GM12875 (cell line): ENCODE measurements around the gene TLE3.

Experiments used
- H3K4me3 ChIP-seq: one replicate; pipeline ENCODE4 v1.5.1; 2011; ENCODE audit warnings: low read depth, low read length, control low read depth
- TF ChIP-seq, protein P1 (sequence below): IDR thresholded peaks from 2 replicates; pipeline ENCODE4 v1.5.1; 2011; ENCODE audit warnings: low read depth, mild to moderate bottlenecking, control low read depth, inconsistent platforms, low read length, moderate library complexity, borderline replicate concordance; ENCODE audit not compliant: insufficient read depth

Gene TLE3

DNA sequence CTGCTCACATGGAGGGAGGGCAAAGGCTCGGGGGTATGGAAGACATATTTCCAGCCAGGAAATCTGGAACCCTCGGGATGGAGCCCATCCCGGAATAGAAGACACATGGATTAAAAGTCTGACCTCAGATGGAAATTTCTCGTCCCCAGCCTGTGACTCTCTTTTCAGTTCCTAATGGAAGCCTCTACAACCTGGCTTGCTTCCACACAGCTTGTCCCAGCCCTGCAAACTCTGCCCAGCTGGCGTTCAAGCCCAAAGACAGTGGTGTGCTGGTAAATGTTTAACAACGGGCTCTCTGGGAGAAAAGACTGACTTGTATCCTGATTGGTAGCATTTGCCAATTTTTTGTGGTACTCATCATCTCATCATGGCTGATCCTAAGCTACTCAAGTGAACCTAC, 35.6 kb upstream of the TLE3 start:
- TF ChIP-seq, protein P1, sequence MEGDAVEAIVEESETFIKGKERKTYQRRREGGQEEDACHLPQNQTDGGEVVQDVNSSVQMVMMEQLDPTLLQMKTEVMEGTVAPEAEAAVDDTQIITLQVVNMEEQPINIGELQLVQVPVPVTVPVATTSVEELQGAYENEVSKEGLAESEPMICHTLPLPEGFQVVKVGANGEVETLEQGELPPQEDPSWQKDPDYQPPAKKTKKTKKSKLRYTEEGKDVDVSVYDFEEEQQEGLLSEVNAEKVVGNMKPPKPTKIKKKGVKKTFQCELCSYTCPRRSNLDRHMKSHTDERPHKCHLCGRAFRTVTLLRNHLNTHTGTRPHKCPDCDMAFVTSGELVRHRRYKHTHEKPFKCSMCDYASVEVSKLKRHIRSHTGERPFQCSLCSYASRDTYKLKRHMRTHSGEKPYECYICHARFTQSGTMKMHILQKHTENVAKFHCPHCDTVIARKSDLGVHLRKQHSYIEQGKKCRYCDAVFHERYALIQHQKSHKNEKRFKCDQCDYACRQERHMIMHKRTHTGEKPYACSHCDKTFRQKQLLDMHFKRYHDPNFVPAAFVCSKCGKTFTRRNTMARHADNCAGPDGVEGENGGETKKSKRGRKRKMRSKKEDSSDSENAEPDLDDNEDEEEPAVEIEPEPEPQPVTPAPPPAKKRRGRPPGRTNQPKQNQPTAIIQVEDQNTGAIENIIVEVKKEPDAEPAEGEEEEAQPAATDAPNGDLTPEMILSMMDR: no peak

DNA sequence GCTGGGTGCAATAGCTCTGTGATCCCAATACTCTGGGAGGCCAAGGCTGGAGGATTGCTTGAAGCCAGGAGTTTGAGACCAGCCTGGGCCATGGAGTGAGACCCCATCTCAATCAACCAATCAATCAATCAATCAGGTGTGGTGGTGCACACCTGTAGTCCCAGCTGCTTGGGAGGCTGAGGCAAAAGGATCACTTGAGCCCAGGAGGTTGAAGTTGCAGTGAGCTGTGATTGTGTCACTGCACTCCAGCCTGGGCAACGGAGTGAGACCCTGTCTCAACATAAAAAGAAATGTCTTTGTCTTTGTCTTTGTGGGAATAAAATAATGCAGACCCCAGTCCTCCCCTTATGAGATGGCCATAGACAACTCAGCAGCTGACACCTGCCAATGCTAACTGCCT, 34.9 kb upstream of the TLE3 start:
- TF ChIP-seq, protein P1: no peak
- H3K4me3 ChIP-seq: no peak overlapping the region

More for the DNA sequence above, 35.6 kb upstream of the TLE3 start:
- no peak overlapping the region for H3K4me3 ChIP-seq

DNA sequence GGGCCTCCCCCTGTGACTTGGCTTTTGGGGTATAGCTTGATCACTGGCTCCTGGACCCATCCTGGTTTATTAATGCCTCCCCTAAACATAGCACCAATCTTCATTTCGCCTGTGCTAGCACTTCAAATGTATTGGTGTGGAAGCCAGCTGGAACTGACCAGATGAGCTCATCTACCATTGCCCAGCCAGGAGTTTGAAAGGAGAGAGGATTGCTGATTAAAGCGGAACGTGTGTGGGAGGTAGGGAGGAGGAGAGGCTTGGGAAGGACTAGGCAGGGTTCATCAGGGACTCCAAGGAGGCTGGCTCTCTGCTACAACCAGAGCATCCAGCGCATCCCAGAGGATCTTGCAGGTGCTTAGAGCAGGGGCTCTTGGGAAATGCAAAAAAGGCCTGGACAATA, 34.4 kb upstream of the TLE3 start:
- TF ChIP-seq, protein P1: no peak
- no peak overlapping the region for H3K4me3 ChIP-seq

DNA sequence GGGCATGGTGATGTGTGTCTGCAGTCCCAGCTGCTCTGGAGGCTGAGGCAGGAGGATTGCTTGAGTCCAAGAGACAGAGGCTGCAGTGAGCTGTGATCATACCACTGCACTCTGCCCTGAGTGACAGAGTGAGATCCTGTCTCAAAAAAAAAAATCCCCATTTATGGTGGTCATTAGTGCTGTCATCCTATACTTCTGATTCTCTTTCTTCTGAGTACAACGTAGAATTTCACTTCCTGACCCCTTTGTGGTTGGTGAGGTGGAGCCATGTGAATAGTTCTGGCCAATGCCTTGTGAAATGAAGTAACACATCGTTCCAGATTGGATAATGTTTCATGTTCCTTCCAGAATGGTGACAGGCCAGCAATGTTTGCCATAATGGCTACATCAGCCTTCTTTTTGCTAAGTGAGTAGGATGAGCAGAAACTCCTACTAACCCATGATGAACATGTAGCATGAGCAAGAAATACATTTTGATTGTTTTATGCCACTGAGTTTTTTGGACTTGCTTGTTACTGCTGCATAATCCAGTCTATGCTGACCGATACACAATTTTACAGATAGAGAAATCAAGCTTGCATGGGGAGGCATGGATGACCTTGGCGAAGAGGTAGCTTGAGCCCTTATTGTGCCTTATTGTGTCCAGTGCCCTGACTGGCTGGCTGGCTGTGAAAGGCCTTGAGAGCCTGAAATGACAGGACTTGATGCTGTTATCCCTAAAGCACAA, 30.9 kb upstream of the TLE3 start:
- no peak overlapping the region for H3K4me3 ChIP-seq
- TF ChIP-seq, protein P1: no peak

DNA sequence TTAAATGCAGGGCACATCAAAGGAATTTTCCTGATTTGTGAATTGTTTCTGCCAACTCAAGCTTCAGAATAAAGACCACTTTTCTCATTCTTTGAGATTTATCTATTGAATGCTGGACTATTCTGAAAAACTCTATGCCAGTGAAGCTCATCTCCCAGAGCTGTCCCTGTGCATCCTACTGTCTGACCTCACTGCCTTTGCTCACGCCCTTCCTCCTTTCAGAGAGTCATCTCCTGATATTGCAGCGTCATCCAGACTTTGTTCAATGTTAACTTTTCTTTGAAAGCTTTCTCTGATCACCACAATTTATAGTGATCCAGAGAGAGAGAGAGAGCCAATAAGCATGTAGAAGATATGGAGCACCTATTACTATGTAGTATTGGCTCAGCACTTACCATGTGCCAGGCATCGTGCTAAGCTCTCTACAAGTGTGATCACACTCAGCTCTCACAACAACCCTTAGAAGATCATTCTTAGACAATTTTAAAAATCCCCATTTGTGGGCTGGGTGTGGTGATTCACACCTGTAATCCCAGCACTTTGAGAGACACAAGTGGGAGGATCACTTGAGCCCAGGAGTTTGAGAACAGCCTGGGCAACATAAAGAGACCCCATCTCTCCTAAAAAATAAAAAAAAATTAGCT, 30.2 kb upstream of the TLE3 start:
- H3K4me3 ChIP-seq: no peak overlapping the region
- TF ChIP-seq, protein P1: no peak

DNA sequence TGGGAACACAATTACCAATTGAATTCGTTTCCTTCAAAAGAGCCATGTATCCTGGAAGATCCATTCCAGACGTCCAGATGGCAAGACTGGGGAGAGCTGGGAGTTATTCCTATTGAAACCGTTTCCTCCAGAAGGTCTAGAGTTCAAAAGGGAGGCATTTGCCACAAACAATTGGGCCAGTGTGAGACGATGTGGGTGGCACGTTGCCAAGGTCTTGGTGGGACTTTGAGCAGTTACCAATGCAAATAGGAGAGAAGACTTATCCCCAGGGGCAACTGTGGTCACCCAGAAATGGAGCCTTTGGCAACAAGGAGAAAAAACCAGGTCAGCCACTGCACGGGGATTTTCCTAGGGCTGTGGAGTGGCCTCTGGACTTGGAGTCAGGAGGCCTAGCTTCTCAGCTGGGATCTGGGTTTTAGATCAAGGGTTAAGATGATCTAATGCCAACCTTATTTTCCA, 29.6 kb upstream of the TLE3 start:
- TF ChIP-seq, protein P1: no peak
- no peak overlapping the region for H3K4me3 ChIP-seq

DNA sequence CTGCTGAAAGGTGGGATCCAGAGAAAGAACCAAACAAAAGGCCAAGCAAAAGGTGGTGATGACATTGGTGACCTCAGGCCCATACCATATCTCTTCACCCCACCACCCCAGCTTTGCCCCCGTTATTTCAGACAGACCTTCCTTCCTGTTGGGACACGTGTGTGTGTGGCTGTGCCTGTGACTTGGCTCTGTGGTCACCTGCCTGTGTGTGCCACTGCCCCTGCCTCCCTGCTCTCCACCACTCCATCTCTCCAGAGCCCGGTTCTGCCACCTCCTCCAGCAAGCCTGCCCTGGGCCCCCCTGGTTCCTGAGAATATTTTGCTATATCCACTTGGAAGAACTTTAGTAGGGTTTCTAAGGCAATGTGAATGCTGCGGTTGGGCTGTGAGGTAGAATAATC, 28.6 kb upstream of the TLE3 start:
- TF ChIP-seq, protein P1: no peak
- H3K4me3 ChIP-seq: no peak overlapping the region
